ENCODE measurements around the gene ELOVL4. TPM values are rescaled to one million over a fixed set of nuclear protein-coding genes. Genes with fewer than 3 reads are reported as not detected.
A peak's percentile ranks its signal among the peaks of the same experiment; 100 is the strongest.

Gene ELOVL4
- total RNA-seq, 3 donors from 2014 or later, result 0.35 to 2.8 (median 0.46) TPM

- H3K4me3 ChIP-seq, result no peak overlapping the region
- no peaks in the 10 kb centered on the region for H3K36me3 ChIP-seq (ENCODE audit: low read depth)
- H3K4me1 ChIP-seq (ENCODE audit: low read depth), result no peaks in the 10 kb centered on the region
- ATAC-seq (peak; percentile 100), DNase-seq (peak; percentile 83 to 89 (median 84))
- intact Hi-C loops (cut with DNase I, micrococcal nuclease), result no loop called here
- peak; percentile 88 for TF ChIP-seq CTCF (IDR thresholded peaks at IDR 0.05)
- H3K9me3 ChIP-seq, result no peaks in the 10 kb centered on the region
Measured at GRCh38 chr6:79869600-79870084, 77.7 kb downstream of the ELOVL4 start.

GRCh38 chr6:79869184-79869583, 78.2 kb downstream of the ELOVL4 start:
- H3K4me3 ChIP-seq, result no peak overlapping the region
- intact Hi-C loops (cut with DNase I, micrococcal nuclease), result no loop called here
- no peak for TF ChIP-seq CTCF (IDR thresholded peaks at IDR 0.05)

GRCh38 chr6:79868098-79868722, 79.1 kb downstream of the ELOVL4 start:
- intact Hi-C loops (cut with DNase I, micrococcal nuclease), result no loop called here
- Histone ChIP-seq H3K4me3 (no peak overlapping the region), H3K4me1 (ENCODE audit: low read depth) (no peaks in the 10 kb centered on the region), H3K36me3 (ENCODE audit: low read depth) (no peaks in the 10 kb centered on the region), H3K9me3 (no peaks in the 10 kb centered on the region)
- DNase-seq (peak in 1 of 3 donors; percentile 78), ATAC-seq (peak; percentile 57)
- TF ChIP-seq CTCF (IDR thresholded peaks at IDR 0.05), result no peak

More at GRCh38 chr6:79869184-79869583, 78.2 kb downstream of the ELOVL4 start:
- no peak for ATAC-seq
- no peak for DNase-seq
- Histone ChIP-seq H3K4me1 (ENCODE audit: low read depth) (no peaks in the 10 kb centered on the region), H3K9me3 (no peaks in the 10 kb centered on the region), H3K36me3 (ENCODE audit: low read depth) (no peaks in the 10 kb centered on the region)

Other genes with a start within 250 kb of the ELOVL4 start
- 1 to 10 TPM; 1.0 to 9.6 (median 2.4) TPM for gene TTK, start 57.1 kb upstream of the ELOVL4 start, total RNA-seq
- 10 to 100 TPM; 25.8 to 49.7 (median 45.1) TPM for gene BCKDHB, start 159.1 kb upstream of the ELOVL4 start, total RNA-seq

Data from mucosa of descending colon (tissue), 3 donors.